ENCODE measurements around the gene NIP7. TPM values are rescaled to one million over a fixed set of nuclear protein-coding genes. Genes with fewer than 3 reads are reported as not detected.

Gene NIP7
- total RNA-seq, 4 donors from 2014 or later: 6.2 to 21.7 (median 16.9) TPM

DNA sequence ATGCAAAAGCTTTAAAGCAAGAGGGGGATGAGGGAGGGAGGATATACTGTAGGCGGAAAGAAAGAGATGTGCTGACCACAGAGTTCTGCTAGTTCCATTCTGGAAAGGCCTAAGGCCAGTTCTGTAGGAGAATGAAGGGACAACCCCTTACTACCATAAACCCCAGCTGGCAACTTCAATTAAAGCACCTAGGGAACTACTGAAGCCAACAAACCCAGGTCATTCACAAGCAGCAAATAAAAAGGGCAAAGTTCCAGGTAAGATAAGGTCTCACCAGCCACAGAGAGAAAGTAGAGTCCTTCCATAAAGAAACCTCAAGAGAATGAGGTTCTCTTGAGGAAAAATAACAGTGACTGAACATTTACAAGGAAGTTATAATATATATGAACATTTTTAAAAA lies 33.4 kb downstream of the NIP7 start:
- no peak overlapping the region for H3K4me3 ChIP-seq
- intact Hi-C loops (cut with DNase I; ENCODE audit: low total_unique reads): no loop called here
- TF ChIP-seq POLR2A (IDR thresholded peaks at IDR 0.05) (no peak), CTCF (IDR thresholded peaks at IDR 0.05) (no peak)
- DNase-seq: no peak
- no peaks in the 10 kb centered on the region for H3K4me1 ChIP-seq
- no peaks in the 10 kb centered on the region for H3K27me3 ChIP-seq
- no peaks in the 10 kb centered on the region for H3K9me3 ChIP-seq
- no peaks in the 10 kb centered on the region for H3K36me3 ChIP-seq
- no peak overlapping the region for H3K27ac ChIP-seq

- intact Hi-C loops (cut with DNase I; ENCODE audit: low total_unique reads): no loop called here
- no peaks in the 10 kb centered on the region for H3K9me3 ChIP-seq
- TF ChIP-seq CTCF (IDR thresholded peaks at IDR 0.05) (no peak), POLR2A (IDR thresholded peaks at IDR 0.05) (no peak)
- no peaks in the 10 kb centered on the region for H3K27me3 ChIP-seq
- H3K27ac ChIP-seq: no peak overlapping the region
- H3K4me3 ChIP-seq: no peak overlapping the region
- no peak for DNase-seq
- H3K4me1 ChIP-seq: no peaks in the 10 kb centered on the region
- no peaks in the 10 kb centered on the region for H3K36me3 ChIP-seq
Observed at GRCh38 chr16:69376393-69377059, 37.0 kb downstream of the NIP7 start.

- Histone ChIP-seq H3K4me3 (no peak overlapping the region), H3K27me3 (no peaks in the 10 kb centered on the region), H3K36me3 (no peaks in the 10 kb centered on the region), H3K27ac (no peak overlapping the region), H3K9me3 (no peaks in the 10 kb centered on the region), H3K4me1 (no peaks in the 10 kb centered on the region)
- intact Hi-C loops (cut with DNase I; ENCODE audit: low total_unique reads): no loop called here
- TF ChIP-seq CTCF (IDR thresholded peaks at IDR 0.05): no peak
- TF ChIP-seq POLR2A (IDR thresholded peaks at IDR 0.05): no peak
- DNase-seq: no peak
Observed at GRCh38 chr16:69378036-69378435, 38.5 kb downstream of the NIP7 start.

DNA sequence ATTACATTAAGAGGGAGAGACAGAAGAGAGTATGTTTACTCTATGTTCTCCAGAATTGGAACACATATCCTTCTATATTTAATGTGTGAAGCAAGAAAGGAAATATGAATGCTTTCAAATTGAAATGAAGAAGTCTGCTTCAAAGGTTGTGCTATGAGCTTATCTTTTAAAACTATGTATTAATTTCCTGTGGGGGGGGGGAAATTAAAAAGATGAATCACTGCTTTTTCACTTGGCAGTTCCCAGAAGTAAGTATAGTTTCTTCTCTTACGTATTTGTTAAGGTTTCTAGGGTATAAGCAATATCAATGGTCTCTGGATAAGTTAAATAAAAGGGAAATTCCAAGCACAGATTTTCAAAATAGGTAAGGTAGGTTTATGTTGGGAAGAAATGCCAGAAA lies 39.2 kb downstream of the NIP7 start:
- no peaks in the 10 kb centered on the region for H3K9me3 ChIP-seq

DNA sequence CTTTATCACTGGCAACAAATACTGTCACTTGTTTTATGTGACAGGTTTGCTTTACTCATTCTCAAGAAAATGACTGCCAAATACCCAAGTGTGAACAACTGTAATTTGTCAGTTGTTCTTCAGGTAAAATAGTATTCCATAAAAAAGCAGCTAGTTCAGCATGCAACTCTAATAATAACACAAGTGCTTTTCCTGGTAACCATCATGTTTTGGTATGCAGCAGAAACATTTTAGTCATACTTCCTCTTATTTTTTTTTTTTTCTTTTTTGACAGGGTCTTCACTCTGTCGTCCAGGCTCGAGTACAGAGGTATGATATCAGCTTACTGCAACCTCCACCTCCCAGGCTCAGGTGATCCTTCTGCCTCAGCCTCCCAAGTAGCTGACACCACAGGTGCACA lies 41.7 kb downstream of the NIP7 start:
- TF ChIP-seq CTCF (IDR thresholded peaks at IDR 0.05): no peak
- TF ChIP-seq POLR2A (IDR thresholded peaks at IDR 0.05): no peak
- no peak overlapping the region for H3K4me3 ChIP-seq
- no peaks in the 10 kb centered on the region for H3K27me3 ChIP-seq
- H3K9me3 ChIP-seq: no peaks in the 10 kb centered on the region
- H3K36me3 ChIP-seq: no peaks in the 10 kb centered on the region
- H3K27ac ChIP-seq: no peak overlapping the region
- no peak for DNase-seq
- intact Hi-C loops (cut with DNase I; ENCODE audit: low total_unique reads): no loop called here
- H3K4me1 ChIP-seq: no peaks in the 10 kb centered on the region

More for the DNA sequence above, 39.2 kb downstream of the NIP7 start:
- TF ChIP-seq POLR2A (IDR thresholded peaks at IDR 0.05) (no peak), CTCF (IDR thresholded peaks at IDR 0.05) (no peak)
- Histone ChIP-seq H3K36me3 (no peaks in the 10 kb centered on the region), H3K27ac (no peak overlapping the region), H3K4me3 (no peak overlapping the region), H3K4me1 (no peaks in the 10 kb centered on the region), H3K27me3 (no peaks in the 10 kb centered on the region)
- intact Hi-C loops (cut with DNase I; ENCODE audit: low total_unique reads): no loop called here
- DNase-seq: no peak

All from uterus (tissue), 4 donors.